Cardiac septum (tissue), 1 donor: ENCODE data around the gene CDH11. TPM values are rescaled to one million over a fixed set of nuclear protein-coding genes. Genes with fewer than 3 reads are reported as not detected.

Experiments
- DNase-seq: peaks from one replicate; pipeline ENCODE4 v3.0.0-alpha.2; 2020; ENCODE audit warnings: low spot score
- intact Hi-C: fragments of 100-400 bp; cut with DNase I; formaldehyde crosslinking; loops from one replicate; pipeline ENCODE4 v1.14.0; 2022
- total RNA-seq: library from RNA; stranded (reverse); fragmentation: NEBNext Ultra II Directional; extraction: Animal tissue kit (Norgen Biotek cat#: 25700); gene quantifications from one replicate; pipeline ENCODE4 v1.2.1, GENCODE V29; 2021
- donor health status: DM: no; HTN: no; CAD: no.

The CDH11 gene
- total RNA-seq, 1 donor from 2014 or later = 26.1 TPM

GRCh38 chr16:64952177-64952576, 169.7 kb downstream of the CDH11 start:
- no peak for DNase-seq
- intact Hi-C loops = no loop called here

- no peak for DNase-seq
- intact Hi-C loops = no loop called here
These were observed 170.7 kb downstream of the CDH11 start for GRCh38 chr16:64951193-64951592.

DNA sequence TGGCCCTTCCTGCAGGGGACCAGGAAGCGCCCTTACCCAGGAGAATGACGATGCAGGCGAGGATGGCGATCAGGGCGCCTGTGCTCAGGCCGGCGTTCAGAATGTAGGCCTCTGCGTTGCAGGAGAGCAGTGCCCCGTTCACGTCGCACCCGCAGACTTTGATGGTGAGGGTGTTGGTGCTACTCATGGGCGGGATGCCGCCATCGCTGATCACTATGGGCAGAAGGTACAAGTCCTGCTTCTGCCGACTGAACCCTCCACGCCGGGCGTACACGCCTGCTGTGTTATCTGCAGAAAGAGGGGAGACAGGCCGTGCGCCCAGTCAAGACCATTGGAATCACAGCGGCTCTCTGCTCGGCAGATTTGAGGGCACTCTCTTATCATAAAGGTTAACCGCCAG, 171.1 kb downstream of the CDH11 start:
- DNase-seq = no peak
- intact Hi-C loops = no loop called here

GRCh38 chr16:64950262-64950661, 171.6 kb downstream of the CDH11 start:
- intact Hi-C loops = no loop called here
- DNase-seq = no peak

DNA sequence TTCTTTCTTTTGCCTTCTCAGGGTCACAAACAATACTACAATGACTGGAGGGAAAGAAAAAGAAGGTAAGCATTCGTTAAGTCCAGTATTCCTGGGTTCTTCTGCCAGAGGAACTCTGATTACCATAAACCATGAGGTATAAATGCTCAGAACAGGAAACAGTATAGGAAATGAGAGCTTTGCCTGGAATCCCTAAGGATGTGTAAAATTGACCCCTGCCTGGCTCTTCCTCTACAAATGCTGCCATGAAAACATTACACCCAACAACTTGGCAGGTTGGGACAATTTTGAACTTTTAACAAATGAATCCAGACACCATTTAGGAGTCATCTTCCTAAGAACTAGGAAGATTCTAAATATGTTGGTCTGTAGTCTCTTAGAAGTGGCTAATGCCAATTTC, 173.8 kb downstream of the CDH11 start:
- intact Hi-C loops = no loop called here

GRCh38 chr16:64947651-64948050, 174.2 kb downstream of the CDH11 start:
- no peak for DNase-seq
- intact Hi-C loops = no loop called here

More for the DNA sequence above, 173.8 kb downstream of the CDH11 start:
- no peak for DNase-seq

GRCh38 chr16:64933885-64934284, 188.0 kb downstream of the CDH11 start:
- no peak for DNase-seq
- intact Hi-C loops = no loop called here

DNA sequence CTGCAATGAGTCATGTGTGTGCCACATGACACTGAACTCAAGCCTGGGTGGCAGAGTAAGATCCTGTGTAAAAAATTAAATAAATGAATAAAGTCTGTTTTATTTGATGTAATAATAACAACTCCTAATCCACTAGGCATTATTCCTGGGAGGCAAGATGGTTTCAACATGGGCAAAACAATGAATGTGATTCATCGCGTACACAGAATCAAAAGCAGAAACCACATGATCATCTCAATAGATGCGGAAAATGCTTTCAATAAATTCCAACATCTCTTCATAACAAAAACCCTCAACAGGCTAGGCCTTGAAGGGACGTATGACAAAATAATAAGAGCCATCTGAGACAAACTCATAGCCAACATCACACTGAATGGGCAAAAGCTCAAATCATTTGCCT, 195.4 kb downstream of the CDH11 start:
- intact Hi-C loops = no loop called here
- no peak for DNase-seq

DNA sequence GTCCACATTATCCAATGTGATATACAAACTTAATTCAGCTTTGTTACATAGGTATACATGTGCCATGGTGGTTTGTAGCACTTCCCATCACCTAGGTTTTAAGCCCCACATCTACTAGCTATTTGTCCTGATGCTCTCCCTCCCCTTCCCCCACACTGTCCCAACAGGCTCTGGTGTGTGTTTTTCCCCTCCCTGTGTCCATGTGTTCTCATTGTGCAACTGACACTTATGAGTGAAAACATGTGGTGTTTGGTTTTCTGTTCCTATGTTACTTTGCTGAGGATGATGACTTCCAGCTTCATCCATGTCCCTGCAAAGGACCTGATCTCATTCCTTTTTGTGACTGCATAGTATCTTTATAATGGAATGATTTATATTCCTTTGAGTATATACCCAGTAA, 196.7 kb downstream of the CDH11 start:
- no peak for DNase-seq
- intact Hi-C loops = no loop called here

- intact Hi-C loops = no loop called here
- DNase-seq = no peak
These were observed 197.8 kb downstream of the CDH11 start for GRCh38 chr16:64924086-64924485.

DNA sequence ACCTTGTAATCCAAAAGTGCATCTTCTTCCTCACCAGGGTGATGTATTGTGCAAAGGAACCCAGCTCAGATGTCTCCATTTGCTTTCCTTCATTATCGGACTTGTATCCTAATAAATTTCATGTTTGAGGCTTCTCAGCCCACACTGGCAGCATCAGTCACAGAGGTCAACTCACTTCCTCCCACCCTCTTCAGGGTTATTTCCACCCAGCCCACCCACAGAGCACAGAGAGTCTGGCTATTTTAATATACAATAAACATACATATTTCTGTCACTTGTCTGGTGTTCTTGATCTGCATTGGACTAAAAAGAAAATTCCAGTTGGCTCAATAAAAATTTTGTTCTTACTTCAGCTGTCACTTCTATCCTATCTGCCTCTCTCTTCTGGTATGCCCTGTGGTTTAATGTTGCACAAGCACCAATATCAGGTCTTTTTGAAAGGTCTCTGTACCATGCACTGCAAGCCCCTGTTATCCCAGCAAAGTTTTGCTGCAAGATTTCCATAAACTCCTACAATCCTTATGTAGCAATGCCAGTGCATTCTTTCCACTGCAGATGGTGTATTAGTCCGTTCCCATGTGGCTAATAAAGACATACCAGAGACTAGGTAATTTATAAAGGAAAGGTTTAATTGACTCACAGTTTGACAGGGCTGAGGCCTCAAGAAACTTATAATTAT, 201.8 kb downstream of the CDH11 start:
- DNase-seq = no peak
- intact Hi-C loops = no loop called here

GRCh38 chr16:64919141-64919540, 202.7 kb downstream of the CDH11 start:
- no peak for DNase-seq
- intact Hi-C loops = no loop called here

GRCh38 chr16:64916051-64916450, 205.8 kb downstream of the CDH11 start:
- intact Hi-C loops = no loop called here
- DNase-seq = no peak

DNA sequence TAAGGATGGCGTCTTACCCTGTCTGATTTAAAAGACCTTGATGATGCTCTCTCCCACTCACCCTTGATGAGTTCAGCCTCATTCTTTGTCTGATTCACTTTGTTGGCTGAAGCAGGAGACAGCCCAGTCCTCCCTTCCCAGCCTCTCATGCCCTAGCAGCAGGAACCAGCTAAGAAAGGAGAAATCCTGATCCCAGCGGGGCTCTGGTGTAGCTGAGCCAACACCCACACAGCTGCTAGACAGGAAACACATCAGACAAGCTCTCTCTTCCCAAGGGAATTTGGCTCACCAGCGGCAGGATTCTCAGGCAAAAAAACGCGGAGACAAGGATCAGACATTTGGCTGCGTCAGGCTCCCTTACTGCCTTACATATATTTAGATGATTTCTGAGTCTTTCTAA, 211.5 kb downstream of the CDH11 start:
- intact Hi-C loops = no loop called here
- DNase-seq = peak; percentile 79

GRCh38 chr16:64907844-64908243, 214.0 kb downstream of the CDH11 start:
- no peak for DNase-seq
- intact Hi-C loops = no loop called here

DNA sequence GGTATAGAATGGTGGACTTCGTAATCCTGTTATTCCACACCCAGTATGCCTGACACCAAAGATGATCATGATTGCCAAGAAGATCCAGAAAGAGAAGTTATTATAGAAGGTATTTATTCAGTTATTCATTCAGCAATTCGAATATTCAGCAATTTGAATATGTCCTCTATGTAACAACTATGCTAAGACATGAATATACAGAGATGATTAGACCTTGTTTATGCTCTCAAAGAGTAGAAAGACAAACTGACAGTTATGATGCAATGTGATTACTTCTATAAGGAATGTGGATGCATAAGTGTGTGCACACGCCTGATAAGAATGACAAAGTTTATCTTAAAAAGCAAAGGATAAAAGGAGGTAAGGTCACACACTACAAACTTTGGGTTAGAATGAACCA, 218.1 kb downstream of the CDH11 start:
- intact Hi-C loops = no loop called here
- no peak for DNase-seq

GRCh38 chr16:64900517-64900916, 221.3 kb downstream of the CDH11 start:
- DNase-seq = no peak
- intact Hi-C loops = no loop called here

DNA sequence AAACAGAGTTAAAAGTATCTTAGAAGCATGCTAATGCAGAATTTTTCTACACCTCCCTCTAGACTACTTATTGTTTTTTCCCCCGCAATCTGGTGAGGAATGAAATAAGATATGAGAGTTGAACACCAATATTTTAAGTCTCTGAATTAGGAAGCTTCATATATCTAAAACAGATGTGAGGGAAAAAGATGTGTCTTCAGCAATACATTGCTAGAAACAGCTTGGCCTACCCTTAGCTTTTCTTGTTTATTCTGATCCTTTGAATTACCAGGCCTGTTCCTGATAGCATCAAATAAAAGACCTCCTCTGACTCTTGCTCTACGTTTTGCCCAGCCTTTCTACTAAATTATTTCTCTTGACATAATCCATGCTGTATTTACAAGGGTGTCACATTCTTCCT, 221.8 kb downstream of the CDH11 start:
- DNase-seq = no peak
- intact Hi-C loops = no loop called here

GRCh38 chr16:64898159-64898558, 223.7 kb downstream of the CDH11 start:
- intact Hi-C loops = no loop called here
- no peak for DNase-seq
